Gastrocnemius medialis (tissue), 4 donors: ENCODE results near the gene GABRG3. TPM values are rescaled to one million over a fixed set of nuclear protein-coding genes. Genes with fewer than 3 reads are reported as not detected.

Source experiments
- ATAC-seq, 2 donors: fragments of 150-250 bp; one replicate each; pipeline ENCODE4 v1.9.1; 2016
- DNase-seq, 2 donors: peaks; one replicate each; pipeline ENCODE4 v3.0.0-alpha.2; 2019
- H3K27ac ChIP-seq, 4 donors: fragments of 200-600 bp; sonication (generic); 1 replicate in 1 of 4; 2 replicates in 3 of 4; pipeline ENCODE4 v1.5.1; 2016 to 2018; ENCODE audit warnings: mild to moderate bottlenecking in 2 of 4, moderate library complexity in 1 of 4
- H3K27me3 ChIP-seq, 3 donors: fragments of 200-600 bp; sonication (generic) in 2 of 3; 1 replicate in 1 of 3; 2 replicates in 2 of 3; pipeline versions ENCODE4 v1.5.1 to v1.6.0; 2016 to 2019; ENCODE audit warnings: mild to moderate bottlenecking in 1 of 3, moderate library complexity in 1 of 3
- H3K36me3 ChIP-seq, 2 donors: fragments of 200-600 bp; sonication (generic) in 1 of 2; one replicate each; pipeline ENCODE4 v1.5.1; 2017 to 2018
- H3K4me1 ChIP-seq, 2 donors: fragments of 200-600 bp; sonication (generic) in 1 of 2; one replicate each; pipeline ENCODE4 v1.5.1; 2016 to 2017; ENCODE audit warnings: mild to moderate bottlenecking in 2 of 2
- H3K4me3 ChIP-seq, 4 donors: fragments of 200-600 bp; sonication (generic) in 3 of 4; 1 replicate in 1 of 4; 2 replicates in 3 of 4; pipeline ENCODE4 v1.5.1; 2016 to 2019; ENCODE audit warnings: mild to moderate bottlenecking in 2 of 4
- H3K9me3 ChIP-seq, 3 donors: fragments of 200-600 bp; sonication (generic) in 2 of 3; 1 replicate in 1 of 3; 2 replicates in 2 of 3; pipeline ENCODE4 v1.5.1; 2016 to 2019
- CTCF ChIP-seq, 5 experiments: fragments of 450-650 bp in 3 of 5; fragments of 200-600 bp in 2 of 5; sonication (generic) in 2 of 5; IDR thresholded peaks in 4 of 5; conservative IDR thresholded peaks in 1 of 5; 1 replicate in 4 of 5; 2 replicates in 1 of 5; pipeline ENCODE4 v1.5.1; 2016 to 2019; ENCODE audit warnings: antibody characterized with exemption in 5 of 5, mild to moderate bottlenecking in 3 of 5, moderate library complexity in 3 of 5
- POLR2A ChIP-seq, 2 donors: fragments of 450-650 bp; IDR thresholded peaks; one replicate each; pipeline ENCODE4 v1.6.1; 2017; ENCODE audit warnings: antibody characterized with exemption in 2 of 2, mild to moderate bottlenecking in 2 of 2, moderate library complexity in 2 of 2
- in situ Hi-C, 4 donors: fragments of 200-750 bp; cut with MboI; loops; one replicate each; pipeline versions ENCODE4 v1.15.0 to v1.8.0; 2017; ENCODE audit warnings: low sequenced_read_pairs in 4 of 4
- intact Hi-C: fragments of 100-400 bp; cut with DNase I; formaldehyde crosslinking; loops from one replicate; pipeline ENCODE4 v1.15.1; 2023; ENCODE audit warnings: low total_unique reads
- total RNA-seq, 4 donors: library from RNA; depleted of rRNA; stranded (reverse); fragments of >200 nt; gene quantifications; one replicate each; pipeline versions ENCODE4 v1.1.0 to v1.2.3, GENCODE V29; 2016

GABRG3 gene
- total RNA-seq, 4 donors from 2014 or later, result not detected

DNA sequence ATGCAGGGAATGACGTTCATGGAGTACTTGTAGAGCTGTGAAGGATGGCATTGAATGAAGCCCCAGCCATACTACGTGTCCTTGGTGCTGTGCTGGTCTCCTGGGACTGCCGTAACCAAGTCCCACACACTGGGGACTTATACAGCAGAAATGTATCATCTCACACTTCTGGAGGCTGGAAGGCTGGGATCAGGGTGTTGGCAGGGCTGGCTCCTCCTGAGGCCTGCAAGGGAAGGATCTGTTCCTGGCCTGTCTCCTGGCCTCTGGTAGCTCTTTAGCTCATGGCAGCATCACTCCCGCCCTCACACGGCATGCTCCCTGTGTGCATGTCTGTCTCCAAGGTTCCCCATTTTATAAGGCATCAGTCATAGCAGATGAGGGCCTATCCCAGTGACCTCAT is 29.5 kb upstream of the GABRG3 start:
- in situ Hi-C loops (no loop called here), intact Hi-C loops (no loop called here)
- H3K36me3 ChIP-seq, result no peaks in the 10 kb centered on the region
- H3K4me3 ChIP-seq, result no peak overlapping the region
- no peak overlapping the region for H3K27ac ChIP-seq
- no peak for DNase-seq
- H3K9me3 ChIP-seq, result no peaks in the 10 kb centered on the region
- H3K27me3 ChIP-seq, result no peaks in the 10 kb centered on the region
- H3K4me1 ChIP-seq, result no peaks in the 10 kb centered on the region
- no peak for TF ChIP-seq POLR2A (IDR thresholded peaks at IDR 0.05)
- TF ChIP-seq CTCF (IDR thresholded peaks at IDR 0.05 in 4 of 5, conservative IDR thresholded peaks at IDR 0.05 in 1 of 5), result no peak
- ATAC-seq, result no peak

- no peak overlapping the region for H3K27ac ChIP-seq
- no peaks in the 10 kb centered on the region for H3K27me3 ChIP-seq
- no peaks in the 10 kb centered on the region for H3K4me1 ChIP-seq
- DNase-seq (no peak), ATAC-seq (no peak)
- no peak overlapping the region for H3K4me3 ChIP-seq
- TF ChIP-seq CTCF (IDR thresholded peaks at IDR 0.05 in 4 of 5, conservative IDR thresholded peaks at IDR 0.05 in 1 of 5) (no peak), POLR2A (IDR thresholded peaks at IDR 0.05) (no peak)
- H3K9me3 ChIP-seq, result no peaks in the 10 kb centered on the region
- intact Hi-C loops (no loop called here), in situ Hi-C loops (no loop called here)
- no peaks in the 10 kb centered on the region for H3K36me3 ChIP-seq
These were observed 27.1 kb upstream of the GABRG3 start for GRCh38 chr15:26943866-26944265.

- Histone ChIP-seq H3K36me3 (no peaks in the 10 kb centered on the region), H3K4me1 (no peaks in the 10 kb centered on the region), H3K27me3 (no peaks in the 10 kb centered on the region), H3K9me3 (no peaks in the 10 kb centered on the region), H3K4me3 (no peak overlapping the region), H3K27ac (no peak overlapping the region)
- intact Hi-C loops, result no loop called here
- DNase-seq (no peak), ATAC-seq (no peak)
- in situ Hi-C loops, result no loop called here
- TF ChIP-seq POLR2A (IDR thresholded peaks at IDR 0.05) (no peak), CTCF (IDR thresholded peaks at IDR 0.05 in 4 of 5, conservative IDR thresholded peaks at IDR 0.05 in 1 of 5) (no peak)
These were observed 25.9 kb upstream of the GABRG3 start for GRCh38 chr15:26945046-26945445.

DNA sequence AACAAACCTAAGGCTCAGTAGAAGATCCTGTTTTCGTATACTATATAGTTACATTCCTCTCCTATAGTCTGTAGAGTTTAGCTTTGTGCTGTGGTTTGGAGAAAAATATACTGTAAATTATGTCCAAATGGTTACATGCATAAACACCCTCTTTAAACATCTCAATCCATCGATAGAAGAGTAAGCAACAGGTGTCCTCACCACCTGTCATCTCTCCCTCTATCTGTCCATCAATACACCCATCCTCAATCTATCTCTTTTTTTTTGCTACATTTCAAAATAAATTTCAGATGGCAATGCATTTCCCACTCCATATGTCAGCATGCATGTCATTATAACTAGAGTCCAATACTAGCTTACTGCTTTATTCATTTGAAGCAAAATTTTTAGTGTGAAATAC is 21.0 kb upstream of the GABRG3 start:
- no peak overlapping the region for H3K4me3 ChIP-seq
- in situ Hi-C loops, result no loop called here
- no peak overlapping the region for H3K27ac ChIP-seq
- H3K36me3 ChIP-seq, result no peaks in the 10 kb centered on the region
- TF ChIP-seq POLR2A (IDR thresholded peaks at IDR 0.05), result no peak
- no peaks in the 10 kb centered on the region for H3K27me3 ChIP-seq
- DNase-seq, result no peak
- ATAC-seq, result no peak
- H3K9me3 ChIP-seq, result no peaks in the 10 kb centered on the region
- intact Hi-C loops, result no loop called here
- no peaks in the 10 kb centered on the region for H3K4me1 ChIP-seq

- in situ Hi-C loops (no loop called here), intact Hi-C loops (no loop called here)
- Histone ChIP-seq H3K36me3 (no peaks in the 10 kb centered on the region), H3K27ac (no peak overlapping the region), H3K4me1 (no peaks in the 10 kb centered on the region), H3K27me3 (no peaks in the 10 kb centered on the region), H3K9me3 (no peaks in the 10 kb centered on the region), H3K4me3 (no peak overlapping the region)
- DNase-seq (no peak), ATAC-seq (no peak)
- TF ChIP-seq CTCF (IDR thresholded peaks at IDR 0.05 in 4 of 5, conservative IDR thresholded peaks at IDR 0.05 in 1 of 5) (no peak), POLR2A (IDR thresholded peaks at IDR 0.05) (no peak)
These were observed 16.6 kb upstream of the GABRG3 start for GRCh38 chr15:26954403-26954802.
